ENCODE results near the gene SPATS2.

DNA sequence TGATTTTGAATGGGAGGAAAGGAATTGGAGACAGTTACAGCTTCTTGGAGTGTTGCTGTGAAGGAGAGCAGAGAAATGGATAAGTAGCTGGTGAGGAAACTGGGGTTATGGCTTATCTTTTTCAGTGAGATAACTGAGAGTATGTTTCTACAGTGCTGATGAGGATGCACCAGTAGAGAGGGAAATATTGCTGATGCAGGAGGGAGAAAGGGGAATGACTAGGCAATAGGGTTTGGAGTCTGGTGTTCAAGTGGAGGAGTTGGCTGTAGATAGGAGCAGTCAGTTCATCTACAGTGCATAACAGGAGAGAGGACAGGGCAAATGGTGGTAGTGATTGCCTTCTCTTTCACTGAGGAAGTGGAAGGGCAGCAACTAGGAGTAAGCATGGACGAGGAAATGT, 33.0 kb downstream of the SPATS2 start:
- TF ChIP-seq, protein P1, sequence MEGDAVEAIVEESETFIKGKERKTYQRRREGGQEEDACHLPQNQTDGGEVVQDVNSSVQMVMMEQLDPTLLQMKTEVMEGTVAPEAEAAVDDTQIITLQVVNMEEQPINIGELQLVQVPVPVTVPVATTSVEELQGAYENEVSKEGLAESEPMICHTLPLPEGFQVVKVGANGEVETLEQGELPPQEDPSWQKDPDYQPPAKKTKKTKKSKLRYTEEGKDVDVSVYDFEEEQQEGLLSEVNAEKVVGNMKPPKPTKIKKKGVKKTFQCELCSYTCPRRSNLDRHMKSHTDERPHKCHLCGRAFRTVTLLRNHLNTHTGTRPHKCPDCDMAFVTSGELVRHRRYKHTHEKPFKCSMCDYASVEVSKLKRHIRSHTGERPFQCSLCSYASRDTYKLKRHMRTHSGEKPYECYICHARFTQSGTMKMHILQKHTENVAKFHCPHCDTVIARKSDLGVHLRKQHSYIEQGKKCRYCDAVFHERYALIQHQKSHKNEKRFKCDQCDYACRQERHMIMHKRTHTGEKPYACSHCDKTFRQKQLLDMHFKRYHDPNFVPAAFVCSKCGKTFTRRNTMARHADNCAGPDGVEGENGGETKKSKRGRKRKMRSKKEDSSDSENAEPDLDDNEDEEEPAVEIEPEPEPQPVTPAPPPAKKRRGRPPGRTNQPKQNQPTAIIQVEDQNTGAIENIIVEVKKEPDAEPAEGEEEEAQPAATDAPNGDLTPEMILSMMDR (IDR thresholded peaks at IDR 0.05; ENCODE audit: insufficient read depth, low read depth, low read length): no peak
- TF ChIP-seq EZH2 (IDR thresholded peaks at IDR 0.05; ENCODE audit: insufficient read depth, low read length): no peak
